Keratinocyte (primary cell): Measurements from ENCODE around the gene ACRBP.

ENCODE experiments used
- CTCF ChIP-seq, 3 experiments: IDR thresholded peaks in 1 of 3; conservative IDR thresholded peaks in 1 of 3; optimal IDR thresholded peaks in 1 of 3; 2 replicates in 2 of 3; 3 replicates in 1 of 3; pipeline versions ENCODE3 to v1.5.1; 2011; ENCODE audit warnings: low read length in 3 of 3, mild to moderate bottlenecking in 3 of 3, moderate library complexity in 2 of 3, control low read depth in 1 of 3, inconsistent platforms in 1 of 3; ENCODE audit not compliant: insufficient read depth in 2 of 3; ENCODE audit errors: extremely low read depth in 1 of 3
- EZH2 ChIP-seq: IDR thresholded peaks from one replicate; pipeline ENCODE4 v1.6.1; 2012; ENCODE audit warnings: inconsistent platforms, mild to moderate bottlenecking, low read length, moderate library complexity

- no peak for TF ChIP-seq CTCF (optimal IDR thresholded peaks at IDR 0.05 in 1 of 3, IDR thresholded peaks at IDR 0.05 in 1 of 3, conservative IDR thresholded peaks at IDR 0.05 in 1 of 3; ENCODE audit: extremely low read depth in 1 of 3, insufficient read depth in 2 of 3, low read length in 3 of 3)
- TF ChIP-seq EZH2, result no peak
Observed at GRCh38 chr12:6626654-6627283, 20.5 kb downstream of the ACRBP start.
